GM19397 (cell line): ENCODE results near the gene SBNO2.
"Not testable (repeated sequence)": the region's sequence is repeated elsewhere in the genome, so short reads cannot be mapped to it uniquely, and the experiment has no call there.

Experiments used
- ATAC-seq: cut with Tn5 transposase; IDR thresholded peaks from one replicate; pipeline ENCODE4 v1.9.1; 2021; ENCODE audit warnings: mild to moderate bottlenecking, moderate library complexity; ENCODE audit not compliant: unreplicated experiment

Gene SBNO2

DNA sequence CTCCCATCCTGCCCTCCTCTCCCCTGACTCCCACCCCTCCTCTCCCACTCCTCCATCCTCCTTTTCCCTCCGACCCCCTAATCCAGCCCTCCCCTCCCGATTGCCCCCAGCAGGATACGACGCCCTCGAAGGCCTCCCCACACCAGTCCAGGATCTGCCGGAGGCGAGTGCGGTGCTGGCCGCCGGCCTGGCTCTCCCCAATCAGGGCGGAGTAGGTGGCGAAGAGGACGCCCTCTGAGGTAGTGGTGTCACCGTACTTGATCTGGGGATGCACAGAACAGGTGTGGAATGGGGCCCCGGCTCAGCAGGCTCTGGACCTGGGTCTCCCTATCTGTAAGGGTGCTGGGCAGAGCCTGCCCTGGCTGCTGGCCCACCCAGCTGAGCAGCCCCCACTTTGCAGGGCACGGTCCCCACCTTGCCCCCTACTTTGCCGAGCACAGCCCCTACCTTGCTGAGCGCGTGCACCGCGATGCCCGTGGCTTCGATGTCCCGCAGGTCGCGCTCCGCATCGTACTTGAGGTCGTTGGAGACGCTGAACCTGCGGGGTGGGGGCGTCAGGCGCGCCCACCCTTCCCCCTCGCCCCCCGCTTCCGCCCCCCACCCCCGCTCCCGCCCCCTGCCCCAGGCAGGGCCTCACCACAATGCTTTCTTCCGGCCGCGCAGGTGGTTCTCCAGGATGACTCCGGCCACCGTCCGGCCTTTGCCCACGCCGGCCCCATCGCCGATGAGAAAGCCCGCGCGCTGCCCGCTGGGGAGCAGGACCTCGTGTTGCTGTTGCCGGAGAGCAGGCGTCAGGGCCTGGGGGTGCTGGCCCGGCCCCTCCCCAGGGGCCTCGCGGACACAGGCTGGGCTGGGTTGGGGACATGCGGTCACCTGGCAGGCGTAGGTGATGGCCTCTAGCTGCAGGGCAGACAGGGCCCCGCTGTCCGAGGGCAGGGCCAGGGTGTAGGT is 51.8 kb downstream of the SBNO2 start:
- no peak for ATAC-seq

GRCh38 chr19:1121395-1121794 is 52.7 kb downstream of the SBNO2 start:
- ATAC-seq, result no peak

- ATAC-seq, result no peak
Measured at GRCh38 chr19:1119475-1120217, 54.4 kb downstream of the SBNO2 start.

DNA sequence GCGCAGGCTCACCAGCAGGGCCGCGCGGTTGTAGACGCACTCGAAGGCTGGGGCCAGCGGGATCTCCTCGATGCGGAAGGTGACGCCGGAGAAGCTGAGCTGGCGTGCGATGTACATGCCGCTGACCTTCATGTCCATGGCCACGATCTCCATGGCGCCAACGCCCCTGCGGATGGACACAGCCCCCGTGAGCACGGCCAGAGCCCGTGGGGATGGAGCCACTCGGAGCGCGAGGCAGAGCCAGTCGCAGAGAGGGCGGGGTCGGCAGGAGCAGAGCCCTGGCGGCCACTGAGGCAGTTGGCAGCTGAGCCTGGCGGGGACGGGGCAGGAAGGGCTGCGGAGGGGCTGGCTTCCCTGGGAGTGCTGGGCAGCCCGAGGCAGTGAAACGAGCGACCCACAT is 55.1 kb downstream of the SBNO2 start:
- no peak for ATAC-seq

DNA sequence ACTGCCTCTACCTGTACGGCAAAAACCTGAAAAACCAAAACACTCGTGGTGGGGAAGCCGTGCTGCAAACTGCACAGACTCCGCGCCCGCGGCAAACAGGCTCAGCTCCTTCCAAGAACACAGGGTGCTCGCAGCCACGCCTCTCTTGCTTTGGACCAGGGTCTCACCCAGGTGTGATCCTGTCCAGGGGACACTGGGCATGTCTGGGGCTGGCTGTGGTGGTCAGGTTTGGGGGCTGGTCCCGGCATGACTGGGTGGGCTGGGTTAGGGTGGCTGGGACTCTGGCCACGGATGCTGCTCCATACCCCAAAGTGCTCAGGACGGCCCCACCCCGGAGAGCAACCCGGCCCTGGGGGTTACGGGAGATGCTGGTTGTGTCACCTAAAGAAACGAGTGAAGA is 56.4 kb downstream of the SBNO2 start:
- ATAC-seq, result no peak

GRCh38 chr19:1116726-1117581 is 57.1 kb downstream of the SBNO2 start:
- ATAC-seq, result no peak

- no peak for ATAC-seq
Measured at GRCh38 chr19:1115646-1116420, 58.2 kb downstream of the SBNO2 start.

DNA sequence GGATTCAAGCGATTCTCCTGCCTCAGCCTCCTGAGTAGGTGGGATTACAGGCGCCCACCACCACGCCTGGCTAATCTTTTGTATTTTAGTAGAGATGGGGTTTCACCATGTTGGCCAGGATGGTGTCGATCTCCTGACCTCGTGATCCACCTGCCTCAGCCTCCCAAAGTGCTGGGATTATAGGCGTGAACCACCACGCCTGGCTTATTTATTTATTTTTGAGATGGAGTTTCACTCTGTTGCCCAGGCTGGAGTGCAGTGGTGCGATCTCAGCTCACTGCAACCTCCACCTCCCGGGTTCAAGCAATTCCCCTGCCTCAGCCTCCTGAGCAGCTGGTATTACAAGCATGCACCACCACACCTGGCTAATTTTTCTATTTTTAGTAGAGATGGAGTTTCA is 59.3 kb downstream of the SBNO2 start:
- not testable (repeated sequence) for ATAC-seq

- no peak for ATAC-seq
Measured at GRCh38 chr19:1113986-1114483, 60.0 kb downstream of the SBNO2 start.

DNA sequence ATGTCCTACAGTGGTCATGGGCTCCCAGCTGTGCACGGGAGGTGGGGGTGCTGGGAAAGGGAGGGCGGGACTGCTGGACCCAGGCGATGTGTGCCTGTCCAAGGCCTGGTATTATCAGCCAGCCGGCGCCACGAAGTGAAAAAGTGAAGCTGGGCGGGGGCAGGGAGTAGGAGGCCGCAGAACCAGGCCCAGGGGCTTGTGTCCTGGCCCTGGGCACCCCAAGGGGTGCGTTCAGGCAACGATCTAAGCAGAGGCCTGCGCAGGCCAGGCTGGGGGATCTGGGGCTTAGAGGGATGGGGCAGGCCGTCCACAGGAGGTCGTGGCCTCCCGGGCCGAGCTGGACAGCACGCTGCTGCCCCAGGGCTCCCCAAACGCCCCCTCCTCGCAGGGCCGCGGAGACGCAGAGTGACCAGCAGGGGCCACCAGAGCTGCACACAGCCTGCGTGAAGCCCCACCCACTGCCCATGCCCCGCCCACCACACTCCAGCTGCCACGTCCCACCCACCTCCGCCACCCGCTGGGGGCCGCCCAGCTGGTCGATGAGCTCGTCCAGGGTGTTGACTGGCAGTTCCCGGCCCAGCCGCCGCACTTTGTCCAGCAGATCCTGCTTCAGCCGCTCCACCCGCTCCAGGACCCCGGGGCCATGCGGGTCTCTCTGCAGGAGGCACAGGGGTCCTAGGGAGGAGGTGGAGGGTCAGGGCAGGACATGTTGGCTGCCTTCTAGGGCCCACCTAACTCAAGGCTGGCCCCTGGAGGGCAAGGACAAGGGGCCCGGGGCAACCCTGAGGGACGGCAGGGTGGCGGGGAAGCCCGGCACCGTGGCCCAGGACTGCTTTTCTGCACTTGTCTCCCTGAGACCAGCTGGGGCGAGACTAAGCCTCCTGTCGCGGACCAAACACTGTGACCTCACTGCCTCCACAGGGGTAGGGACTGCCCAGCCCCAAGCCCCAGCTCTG is 60.8 kb downstream of the SBNO2 start:
- ATAC-seq, result peak; percentile 49

DNA sequence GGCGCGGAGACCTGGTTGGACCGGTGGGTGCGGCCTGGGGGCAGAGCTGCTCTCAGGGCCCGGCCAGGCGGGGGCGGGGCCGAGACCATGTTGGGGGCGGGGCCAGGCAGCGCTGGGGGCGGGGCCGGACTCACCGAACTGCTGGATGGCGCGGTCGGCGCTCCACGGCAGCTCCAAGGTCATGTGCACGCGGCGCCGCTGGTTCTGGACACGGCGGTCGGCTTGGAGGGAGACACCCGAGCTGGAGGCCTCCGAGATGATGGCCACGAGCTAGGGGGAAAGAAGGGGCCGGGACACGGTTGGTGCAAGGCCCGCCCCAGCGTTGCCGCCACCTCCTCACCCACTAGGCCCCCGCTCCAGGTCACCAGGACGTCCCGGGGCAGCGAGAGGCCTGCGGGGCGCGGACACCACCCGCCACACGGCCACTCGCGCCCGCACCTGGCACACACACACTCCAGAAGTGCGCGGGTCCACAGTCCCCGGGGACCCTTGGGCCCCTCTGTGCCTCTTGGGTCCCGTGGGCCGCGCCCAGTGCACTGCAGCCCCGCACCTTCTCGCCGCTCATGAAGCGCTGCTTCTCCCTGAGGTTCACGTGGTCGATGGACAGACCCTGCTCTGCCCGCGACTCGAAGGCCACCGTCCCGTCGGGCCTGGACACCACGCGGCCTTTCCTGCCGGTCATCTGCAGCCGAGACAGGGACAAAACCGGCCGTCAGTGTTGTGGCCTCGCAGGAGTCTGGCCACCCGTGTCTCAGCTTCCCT is 61.6 kb downstream of the SBNO2 start:
- no peak for ATAC-seq

DNA sequence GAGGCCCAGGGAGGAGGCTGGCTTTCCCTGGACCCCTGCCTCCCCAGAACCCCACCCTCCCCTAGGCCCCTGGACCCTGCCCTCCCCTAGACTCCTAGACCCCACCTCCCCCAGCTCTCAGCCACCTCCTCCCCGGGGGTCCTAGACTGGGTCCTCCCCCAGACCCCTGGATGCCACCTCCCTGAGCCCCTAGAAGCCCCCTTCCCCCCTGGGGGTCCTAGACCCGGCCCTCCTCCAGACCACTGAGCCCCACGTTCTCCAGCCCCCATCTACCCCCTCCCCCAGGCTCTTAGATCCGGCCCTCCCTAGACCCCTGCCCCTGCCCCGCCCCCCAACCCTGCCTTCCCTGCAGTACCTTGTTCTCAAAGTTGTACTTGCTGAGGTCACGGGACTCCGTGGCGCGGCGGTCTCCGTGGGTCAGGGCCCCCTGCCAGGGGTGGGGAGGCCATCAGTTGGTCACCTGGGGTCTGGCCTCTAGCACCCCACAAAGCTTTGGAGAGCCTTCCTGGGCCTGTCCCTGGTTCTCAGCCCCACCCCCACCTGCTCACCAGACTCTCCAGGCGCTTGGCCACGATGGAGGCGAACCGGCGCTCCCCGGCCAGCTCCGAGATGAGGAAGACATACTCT is 62.3 kb downstream of the SBNO2 start:
- no peak for ATAC-seq

GRCh38 chr19:1110809-1111640 is 63.0 kb downstream of the SBNO2 start:
- no peak for ATAC-seq

- no peak for ATAC-seq
Measured at GRCh38 chr19:1109697-1110671, 64.1 kb downstream of the SBNO2 start.

DNA sequence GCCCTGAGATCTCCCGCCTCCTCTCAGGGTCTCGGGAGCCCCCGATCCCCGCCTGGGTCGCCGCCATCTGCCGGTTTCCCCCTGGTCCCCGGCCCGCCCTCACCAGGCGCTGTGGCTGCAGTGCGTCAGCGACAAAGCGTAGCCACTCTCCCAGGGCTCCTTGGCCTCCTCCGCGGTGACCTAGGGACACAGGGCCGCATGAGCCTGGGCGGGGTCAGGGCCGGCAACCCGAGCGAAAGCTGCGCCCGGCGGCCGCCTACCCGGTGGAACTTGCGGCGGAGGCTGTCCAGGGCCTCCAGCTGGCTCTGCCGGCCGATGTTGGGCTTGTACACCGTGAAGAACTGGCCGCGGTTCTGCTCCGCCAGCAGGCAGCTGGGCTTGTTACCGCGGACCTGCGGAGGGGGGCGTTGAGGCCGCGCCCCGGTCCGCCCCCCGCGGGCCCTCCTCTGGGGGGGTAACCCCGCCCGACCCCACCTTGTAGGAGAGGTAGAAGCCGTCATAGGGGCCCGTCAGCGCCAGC is 65.0 kb downstream of the SBNO2 start:
- no peak for ATAC-seq
